GM12878 (cell line): Measurements from ENCODE around the gene ZNF689. TPM values are rescaled to one million over a fixed set of nuclear protein-coding genes. Genes with fewer than 3 reads are reported as not detected.

ENCODE experiments used
- ATAC-seq: fragments of 200-7000 bp; cut with Tn5 transposase; 3 replicates; pipeline ENCODE4 v1.9.1; 2020; ENCODE audit warnings: mild to moderate bottlenecking, moderate library complexity
- BruUV-seq: library from RNA; stranded (reverse); fragments of 400-500 nt; replicated peaks from 2 replicates; lab custom pipeline; 2021; lab: Mats Ljungman, UMichigan
- CTCF ChIA-PET: fragments of 300-600 bp; sonication (Branson Sonifier 250); formaldehyde crosslinking; extraction: SDS; loops from one replicate; lab custom pipeline; 2021; ENCODE audit warnings: inconsistent platforms; lab: Yijun Ruan, JAX
- POLR2A ChIA-PET: fragments of 350-600 bp; formaldehyde crosslinking; extraction: SDS; loops from one replicate; lab custom pipeline; 2021; ENCODE audit warnings: inconsistent platforms; lab: Charles Lee
- RAD21 ChIA-PET: fragments of 300-600 bp; sonication (Branson Sonifier 250); formaldehyde crosslinking; loops from one replicate; lab custom pipeline; 2023; ENCODE audit warnings: antibody characterized with exemption; ENCODE audit not compliant: unreplicated experiment; lab: Charles Lee
- SMC1A ChIA-PET: fragments of 300-600 bp; sonication (Branson Sonifier 250); formaldehyde crosslinking; loops from one replicate; lab custom pipeline; 2023; ENCODE audit not compliant: unreplicated experiment, uncharacterized antibody; lab: Charles Lee
- DNase-seq: peaks from one replicate; pipeline ENCODE4 v3.0.0-alpha.2; 2011; ENCODE audit warnings: low read depth, low spot score
- FAIRE-seq: peaks from 3 replicates; lab custom pipeline; 2011; peaks lifted over from hg19 to GRCh38; lab: Jason Lieb, UNC
- H2AFZ ChIP-seq: 2 replicates; pipeline ENCODE4 v1.6.0; 2011; ENCODE audit warnings: low read depth, low read length, control low read depth; ENCODE audit not compliant: control insufficient read depth
- H3K27ac ChIP-seq: 2 replicates; pipeline ENCODE4 v1.5.1; 2011; ENCODE audit warnings: control low read depth; ENCODE audit not compliant: control insufficient read depth, insufficient read depth
- H3K27me3 ChIP-seq, 2 experiments: replicated peaks in 1 of 2; 2 replicates each; pipeline versions ENCODE4 v1.6.0 to v1.6.1; 2011; ENCODE audit warnings: low read length in 1 of 2; ENCODE audit not compliant: control insufficient read depth in 2 of 2, insufficient read depth in 2 of 2
- H3K36me3 ChIP-seq, 2 experiments: 2 replicates each; pipeline ENCODE4 v1.5.1; 2011; ENCODE audit warnings: low read length in 1 of 2; ENCODE audit not compliant: control insufficient read depth in 2 of 2, insufficient read depth in 2 of 2
- H3K4me1 ChIP-seq: 2 replicates; pipeline ENCODE4 v1.6.1; 2011; ENCODE audit warnings: mild to moderate bottlenecking, low read length, moderate library complexity, mixed read lengths; ENCODE audit not compliant: control insufficient read depth, insufficient read depth
- H3K4me2 ChIP-seq: 2 replicates; pipeline ENCODE4 v1.6.0; 2011; ENCODE audit warnings: control low read depth; ENCODE audit not compliant: control insufficient read depth, insufficient read depth
- H3K4me3 ChIP-seq: fragments of 200-600 bp; sonication (generic); 2 replicates; pipeline ENCODE4 v1.5.1; 2016
- H3K79me2 ChIP-seq: 2 replicates; pipeline ENCODE4 v1.6.0; 2011; ENCODE audit warnings: low read length; ENCODE audit not compliant: control insufficient read depth, insufficient read depth
- H3K9ac ChIP-seq: 2 replicates; pipeline ENCODE4 v1.8.0; 2011; ENCODE audit warnings: low read length, control low read depth, mixed read lengths; ENCODE audit not compliant: control insufficient read depth, insufficient read depth
- H3K9me3 ChIP-seq: replicated peaks from 3 replicates; pipeline ENCODE4 v1.5.1; 2011; ENCODE audit warnings: mild to moderate bottlenecking, low read length; ENCODE audit not compliant: control insufficient read depth, insufficient read depth
- H4K20me1 ChIP-seq: 2 replicates; pipeline ENCODE4 v1.6.0; 2011; ENCODE audit not compliant: control insufficient read depth, insufficient read depth
- ELK1 ChIP-seq: IDR thresholded peaks from 2 replicates; pipeline ENCODE4 v1.6.1; 2012; ENCODE audit warnings: low read depth, low read length, improper control_type of control experiment
- HCFC1 ChIP-seq: fragments of 150-350 bp; IDR thresholded peaks from 2 replicates; pipeline ENCODE4 v1.6.1; 2014; ENCODE audit warnings: low read length
- IKZF1 ChIP-seq: fragments of 450-650 bp; conservative IDR thresholded peaks from 2 replicates; pipeline ENCODE4 v1.6.1; 2017; ENCODE audit warnings: antibody characterized with exemption, mild to moderate bottlenecking
- JUNB ChIP-seq: IDR thresholded peaks from 2 replicates; pipeline ENCODE4 v1.6.1; 2016; ENCODE audit warnings: antibody characterized with exemption, mild to moderate bottlenecking
- NFIC ChIP-seq: IDR thresholded peaks from 2 replicates; pipeline ENCODE4 v1.6.1; 2012; ENCODE audit warnings: low read depth, mild to moderate bottlenecking, inconsistent platforms, low read length, moderate library complexity
- NFYB ChIP-seq: IDR thresholded peaks from 2 replicates; pipeline ENCODE4 v1.6.1; 2011; ENCODE audit warnings: low read depth, mild to moderate bottlenecking, low read length, improper control_type of control experiment, moderate library complexity; ENCODE audit not compliant: insufficient read depth
- SMARCA5 ChIP-seq: fragments of 450-650 bp; IDR thresholded peaks from 2 replicates; pipeline ENCODE4 v1.6.1; 2017; ENCODE audit warnings: mild to moderate bottlenecking
- SREBF1 ChIP-seq: IDR thresholded peaks from 2 replicates; pipeline ENCODE4 v1.6.1; 2012; ENCODE audit warnings: mild to moderate bottlenecking, low read length
- ZNF592 ChIP-seq: fragments of 450-650 bp; IDR thresholded peaks from 2 replicates; pipeline ENCODE4 v1.6.1; 2017; ENCODE audit warnings: mild to moderate bottlenecking, moderate library complexity
- WGBS: methylation state at CpG from one replicate; pipeline ENCODE4 v1.1.6; 2016; ENCODE audit warnings: low lambda C conversion rate; ENCODE audit not compliant: insufficient replicate concordance, insufficient coverage; ENCODE audit errors: missing lambda C conversion rate; 5-methylcytosine and 5-hydroxymethylcytosine counted together
- in situ Hi-C: fragments of 300-500 bp; cut with MboI; formaldehyde crosslinking; loops from 9 replicates; pipeline ENCODE4 v1.14.3; 2018; ENCODE audit warnings: mixed read lengths
- intact Hi-C: fragments of 100-400 bp; cut with micrococcal nuclease; formaldehyde crosslinking; loops from one replicate; pipeline ENCODE4 v1.14.2; 2022; ENCODE audit not compliant: unreplicated experiment
- polyA plus RNA-seq, 11 experiments: library from polyadenylated mRNA; depleted of rRNA in 4 of 11; unstranded in 6 of 11; stranded (reverse) in 5 of 11; fragments of >200 nt; fragmentation: Nextera tagmentation in 4 of 11; fragmentation: Illumina TruSeq in 1 of 11; extraction: Ambion mirVana in 4 of 11; extraction: Trizol in 1 of 11; gene quantifications; 1 replicate in 1 of 11; 2 replicates in 10 of 11; pipeline versions ENCODE4 v1.2.1 to v1.2.3, GENCODE V29; 2011 to 2016; ENCODE audit warnings: inconsistent platforms in 2 of 11, missing spikeins in 2 of 11, low read depth in 1 of 11
- total RNA-seq, 4 experiments: library from RNA; depleted of rRNA in 3 of 4; stranded (reverse); fragments of >200 nt in 3 of 4; fragmentation: Illumina TruSeq in 1 of 4; extraction: Trizol in 1 of 4; gene quantifications; 2 replicates each; pipeline versions ENCODE4 v1.2.1 to v1.2.3, GENCODE V29; 2013 to 2021
- TF ChIP-seq, protein P1 (sequence below): IDR thresholded peaks from 2 replicates; pipeline ENCODE4 v1.6.1; 2011; ENCODE audit warnings: low read depth, mild to moderate bottlenecking, low read length, moderate library complexity, borderline replicate concordance; ENCODE audit errors: extremely low read depth
- TF ChIP-seq, protein P2 (sequence below): fragments of 450-650 bp; IDR thresholded peaks from 2 replicates; pipeline ENCODE4 v1.6.1; 2017; ENCODE audit warnings: mild to moderate bottlenecking, moderate library complexity

Gene ZNF689
- total and polyA plus RNA-seq, 10 of the 15 experiments (the other 5 are each of a cell fraction or from before 2014, with no cell fraction given), result 4.7 to 13.2 (median 8.5) TPM

DNA sequence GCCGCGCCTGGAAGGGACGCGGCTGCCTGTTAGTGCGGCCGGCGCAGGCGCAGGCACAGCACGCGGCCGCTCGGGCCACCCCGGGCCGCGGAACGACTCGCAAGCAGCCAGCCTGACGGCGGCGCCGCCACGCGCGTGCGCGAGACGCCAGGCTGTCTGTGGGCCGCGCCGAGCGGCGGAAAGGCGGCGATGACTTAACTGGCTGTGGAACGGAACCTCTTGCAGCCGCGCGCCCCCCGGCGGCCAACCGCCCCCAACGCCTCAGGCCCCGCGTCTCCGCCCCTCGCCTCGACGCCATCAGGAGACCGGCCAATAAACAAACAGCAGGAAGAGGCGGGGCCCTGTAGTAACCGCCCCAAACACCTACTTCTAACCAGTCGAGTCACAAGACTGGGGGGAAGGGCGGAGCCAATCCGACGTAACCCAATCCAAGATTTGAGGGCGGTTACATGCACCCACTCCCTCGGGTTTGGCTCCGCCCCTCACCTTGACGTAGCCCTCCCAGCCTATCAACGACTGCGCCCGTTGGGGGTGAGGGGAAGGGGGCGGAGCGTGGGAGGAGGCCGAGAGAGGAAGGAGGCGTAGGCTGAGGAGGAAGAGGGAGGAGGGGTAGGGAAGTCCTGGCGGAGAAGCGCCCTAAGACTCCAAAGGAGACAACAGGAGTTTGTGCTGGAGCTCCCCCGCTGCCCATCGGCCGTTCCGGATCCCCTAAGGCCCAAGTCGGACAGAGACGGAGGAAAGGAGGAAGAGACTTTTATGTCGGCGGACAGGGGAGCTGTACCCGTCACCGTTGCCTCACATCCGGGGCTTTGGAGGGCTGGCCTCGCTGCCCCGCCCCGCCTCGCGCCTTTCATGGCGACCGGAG, 47.9 kb upstream of the ZNF689 start, which contains the start of gene FBRS:
Gene FBRS, plus strand, starts transcription at position 566 of the 865 bp plus-strand sequence. CDS start 1,088 bp downstream, outside the sequence.
- Histone ChIP-seq H3K4me2 (peak within 1 kb of the TSS; percentile 96), H3K4me1 (peaks cover 22% of the 10 kb centered on the region), H3K4me3 (peak within 1 kb of the TSS; percentile 89), H3K27me3 (no peaks in the 10 kb centered on the region), H3K27ac (peak within 1 kb of the TSS; percentile 98), H3K9ac (peak within 1 kb of the TSS; percentile 90), H3K79me2 (peaks cover 38% of the 10 kb centered on the region), H4K20me1 (0 out of 2 replicates have a peak, but pooled peaks cover 4% of the 10 kb centered on the region), H3K9me3 (no peaks in the 10 kb centered on the region; the same call in 2 of the 3 replicates), H2AFZ (peak within 1 kb of the TSS; percentile 87), H3K36me3 (peaks cover 18 to 32% of the 10 kb centered on the region in 2 experiments)
- ChIA-PET RAD21 (interaction anchor here (0.8 to 4.4 kb wide), 13 partner anchors 8 to 249 kb away, joined by 3 to 64 read pairs (median 3); partner anchors contain the start of genes DCTPP1, PHKG2, PRR14 and SRCAP), SMC1A (interaction anchor here (0.6 to 4.6 kb wide), 9 partner anchors 8 to 220 kb away, joined by 3 to 80 read pairs (median 4); partner anchors contain the start of genes PRR14 and ZNF747), POLR2A (interaction anchor here (0.6 to 4.8 kb wide), 14 partner anchors 8 to 515 kb away, joined by 3 to 36 read pairs (median 6); partner anchors contain the start of genes DCTPP1, PRR14, SEPHS2 and SRCAP), CTCF (interaction anchor here (0.5 to 4.8 kb wide), 13 partner anchors 8 to 473 kb away, joined by 3 to 61 read pairs (median 6); partner anchors contain the start of genes DCTPP1, PRR14 and TBC1D10B)
- WGBS, result under 1% methylated on average over 76 of the region's 86 CpGs
- DNase-seq, result peak; percentile 99
- intact Hi-C loops, result loop anchor here (1.0 to 10.0 kb wide), 6 partner anchors 8 to 267 kb away; partner anchors contain the start of genes BCL7C, CFAP119, CTF1 and FBXL19
- in situ Hi-C loops, result loop anchor here (25.0 kb wide), 1 partner anchor 1229 kb away; no protein-coding TSS in a partner anchor
- peak; percentile 81 for ATAC-seq
- peak; percentile 99 for FAIRE-seq
- no TSS peak for BruUV-seq
- TF ChIP-seq, protein P1, sequence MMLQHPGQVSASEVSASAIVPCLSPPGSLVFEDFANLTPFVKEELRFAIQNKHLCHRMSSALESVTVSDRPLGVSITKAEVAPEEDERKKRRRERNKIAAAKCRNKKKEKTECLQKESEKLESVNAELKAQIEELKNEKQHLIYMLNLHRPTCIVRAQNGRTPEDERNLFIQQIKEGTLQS, result no peak
- TF ChIP-seq ZNF592 (peak; percentile 82; the same call in 1 of the 2 replicates), IKZF1 (peak; percentile 89), NFYB (peak; percentile 83), HCFC1 (peak; percentile 11; the same call in 1 of the 2 replicates), SREBF1 (no peak), SMARCA5 (peak; percentile 89), NFIC (no peak), ELK1 (peak; percentile 69; the same call in 1 of the 2 replicates), JUNB (no peak)
- TF ChIP-seq, protein P2, sequence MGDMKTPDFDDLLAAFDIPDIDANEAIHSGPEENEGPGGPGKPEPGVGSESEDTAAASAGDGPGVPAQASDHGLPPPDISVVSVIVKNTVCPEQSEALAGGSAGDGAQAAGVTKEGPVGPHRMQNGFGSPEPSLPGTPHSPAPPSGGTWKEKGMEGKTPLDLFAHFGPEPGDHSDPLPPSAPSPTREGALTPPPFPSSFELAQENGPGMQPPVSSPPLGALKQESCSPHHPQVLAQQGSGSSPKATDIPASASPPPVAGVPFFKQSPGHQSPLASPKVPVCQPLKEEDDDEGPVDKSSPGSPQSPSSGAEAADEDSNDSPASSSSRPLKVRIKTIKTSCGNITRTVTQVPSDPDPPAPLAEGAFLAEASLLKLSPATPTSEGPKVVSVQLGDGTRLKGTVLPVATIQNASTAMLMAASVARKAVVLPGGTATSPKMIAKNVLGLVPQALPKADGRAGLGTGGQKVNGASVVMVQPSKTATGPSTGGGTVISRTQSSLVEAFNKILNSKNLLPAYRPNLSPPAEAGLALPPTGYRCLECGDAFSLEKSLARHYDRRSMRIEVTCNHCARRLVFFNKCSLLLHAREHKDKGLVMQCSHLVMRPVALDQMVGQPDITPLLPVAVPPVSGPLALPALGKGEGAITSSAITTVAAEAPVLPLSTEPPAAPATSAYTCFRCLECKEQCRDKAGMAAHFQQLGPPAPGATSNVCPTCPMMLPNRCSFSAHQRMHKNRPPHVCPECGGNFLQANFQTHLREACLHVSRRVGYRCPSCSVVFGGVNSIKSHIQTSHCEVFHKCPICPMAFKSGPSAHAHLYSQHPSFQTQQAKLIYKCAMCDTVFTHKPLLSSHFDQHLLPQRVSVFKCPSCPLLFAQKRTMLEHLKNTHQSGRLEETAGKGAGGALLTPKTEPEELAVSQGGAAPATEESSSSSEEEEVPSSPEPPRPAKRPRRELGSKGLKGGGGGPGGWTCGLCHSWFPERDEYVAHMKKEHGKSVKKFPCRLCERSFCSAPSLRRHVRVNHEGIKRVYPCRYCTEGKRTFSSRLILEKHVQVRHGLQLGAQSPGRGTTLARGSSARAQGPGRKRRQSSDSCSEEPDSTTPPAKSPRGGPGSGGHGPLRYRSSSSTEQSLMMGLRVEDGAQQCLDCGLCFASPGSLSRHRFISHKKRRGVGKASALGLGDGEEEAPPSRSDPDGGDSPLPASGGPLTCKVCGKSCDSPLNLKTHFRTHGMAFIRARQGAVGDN, result peak; percentile 91
